GM10266 (cell line): ENCODE results near the gene EFHD2.
"Not testable (repeated sequence)": the region's sequence is repeated elsewhere in the genome, so short reads cannot be mapped to it uniquely, and the experiment has no call there.

ENCODE experiments used
- DNase-seq: peaks from one replicate; pipeline ENCODE4 v3.0.0; 2012; ENCODE audit errors: extremely low spot score
- TF ChIP-seq, protein P1 (sequence below): IDR thresholded peaks from 2 replicates; pipeline ENCODE4 v1.5.1; 2012; ENCODE audit warnings: mild to moderate bottlenecking, low read depth; ENCODE audit not compliant: control insufficient read depth, insufficient read depth; ENCODE audit errors: missing control alignments

The EFHD2 gene

DNA sequence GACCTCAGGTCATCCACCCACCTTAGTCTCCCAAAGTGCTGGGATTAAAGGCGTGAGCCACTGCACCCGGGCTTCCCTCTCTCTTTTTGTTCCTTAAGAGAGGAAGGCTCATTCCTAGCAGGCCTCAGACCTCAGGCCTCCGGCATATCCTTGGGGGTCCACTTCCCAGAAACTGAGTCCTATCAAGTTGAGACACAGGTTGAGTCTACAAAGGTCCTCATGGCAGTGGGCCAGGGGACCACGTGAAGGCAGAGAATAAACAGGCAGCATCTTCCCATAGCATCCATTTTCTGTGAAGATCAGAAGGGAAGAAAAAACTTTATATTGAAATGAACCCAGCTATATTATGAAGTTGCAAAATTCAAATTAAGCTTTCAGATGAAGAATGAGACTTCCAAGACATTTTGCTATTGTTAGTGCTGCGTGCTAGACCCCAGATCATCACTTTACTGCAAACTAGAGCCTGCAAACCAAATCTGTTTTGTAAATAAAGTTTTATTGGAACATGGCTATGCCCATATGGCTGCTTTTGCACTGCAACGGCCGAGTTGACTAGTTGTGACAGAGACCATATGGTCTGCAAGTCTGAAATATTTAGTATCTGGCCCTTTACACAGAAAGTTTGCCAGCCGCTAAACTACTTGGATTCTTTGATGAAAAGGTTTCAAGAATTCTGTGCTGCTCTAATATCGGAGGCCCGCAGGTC is 43.3 kb downstream of the EFHD2 start:
- no peak for DNase-seq
- TF ChIP-seq, protein P1, sequence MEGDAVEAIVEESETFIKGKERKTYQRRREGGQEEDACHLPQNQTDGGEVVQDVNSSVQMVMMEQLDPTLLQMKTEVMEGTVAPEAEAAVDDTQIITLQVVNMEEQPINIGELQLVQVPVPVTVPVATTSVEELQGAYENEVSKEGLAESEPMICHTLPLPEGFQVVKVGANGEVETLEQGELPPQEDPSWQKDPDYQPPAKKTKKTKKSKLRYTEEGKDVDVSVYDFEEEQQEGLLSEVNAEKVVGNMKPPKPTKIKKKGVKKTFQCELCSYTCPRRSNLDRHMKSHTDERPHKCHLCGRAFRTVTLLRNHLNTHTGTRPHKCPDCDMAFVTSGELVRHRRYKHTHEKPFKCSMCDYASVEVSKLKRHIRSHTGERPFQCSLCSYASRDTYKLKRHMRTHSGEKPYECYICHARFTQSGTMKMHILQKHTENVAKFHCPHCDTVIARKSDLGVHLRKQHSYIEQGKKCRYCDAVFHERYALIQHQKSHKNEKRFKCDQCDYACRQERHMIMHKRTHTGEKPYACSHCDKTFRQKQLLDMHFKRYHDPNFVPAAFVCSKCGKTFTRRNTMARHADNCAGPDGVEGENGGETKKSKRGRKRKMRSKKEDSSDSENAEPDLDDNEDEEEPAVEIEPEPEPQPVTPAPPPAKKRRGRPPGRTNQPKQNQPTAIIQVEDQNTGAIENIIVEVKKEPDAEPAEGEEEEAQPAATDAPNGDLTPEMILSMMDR: no peak

- DNase-seq: no peak
- TF ChIP-seq, protein P1: no peak
These were observed 44.0 kb downstream of the EFHD2 start for GRCh38 chr1:15453734-15454133.

GRCh38 chr1:15454256-15454655 is 44.6 kb downstream of the EFHD2 start:
- TF ChIP-seq, protein P1: no peak
- no peak for DNase-seq

DNA sequence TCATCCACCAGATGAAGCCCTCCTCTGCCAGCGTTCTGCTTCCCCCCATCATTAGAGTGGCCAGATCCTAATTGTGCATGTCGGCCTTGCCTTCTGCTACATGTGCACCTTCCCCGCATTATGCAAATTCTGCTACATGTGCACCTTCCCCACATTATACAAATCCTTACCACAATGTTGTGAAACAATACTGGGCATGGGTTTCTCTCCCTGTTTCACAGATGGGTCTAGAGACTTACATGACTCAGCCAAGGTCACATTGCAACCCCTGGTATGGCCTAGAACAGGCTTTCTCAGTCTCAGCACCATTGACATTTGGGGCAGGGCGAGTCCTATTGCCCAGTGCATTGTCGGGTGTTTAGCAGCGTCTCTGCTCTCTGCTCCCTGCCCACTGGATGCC is 45.8 kb downstream of the EFHD2 start:
- no peak for DNase-seq

GRCh38 chr1:15456313-15456954 is 46.7 kb downstream of the EFHD2 start, which contains the start of gene CELA2A:
Gene CELA2A, plus strand, starts transcription at chr1:15456732. Its CDS starts 22 bp downstream, at chr1:15456754.
- TF ChIP-seq, protein P1: no peak
- no peak for DNase-seq

More for the DNA sequence above, 45.8 kb downstream of the EFHD2 start:
- TF ChIP-seq, protein P1: no peak

GRCh38 chr1:15457585-15457984 is 47.9 kb downstream of the EFHD2 start:
- no peak for DNase-seq
- TF ChIP-seq, protein P1: no peak

- not testable (repeated sequence) for DNase-seq
These were observed 48.7 kb downstream of the EFHD2 start for GRCh38 chr1:15458388-15458787.
